GM12878 (cell line): ENCODE data around the gene CD99. TPM values are rescaled to one million over a fixed set of nuclear protein-coding genes. Genes with fewer than 3 reads are reported as not detected.

ENCODE experiments used
- CEBPB ChIP-seq, 2 experiments: fragments of 150-350 bp in 1 of 2; IDR thresholded peaks; 2 replicates each; pipeline ENCODE4 v1.6.1; 2012 to 2014; ENCODE audit warnings: low read depth in 2 of 2, low read length in 2 of 2, borderline replicate concordance in 1 of 2, inconsistent platforms in 1 of 2
- E4F1 ChIP-seq: fragments of 450-650 bp; IDR thresholded peaks from 2 replicates; pipeline ENCODE4 v1.6.1; 2018; ENCODE audit warnings: borderline replicate concordance, mild to moderate bottlenecking; ENCODE audit not compliant: partially characterized antibody
- ELK1 ChIP-seq: IDR thresholded peaks from 2 replicates; pipeline ENCODE4 v1.6.1; 2012; ENCODE audit warnings: low read depth, low read length, improper control_type of control experiment
- NR2F1 ChIP-seq: fragments of 450-650 bp; conservative IDR thresholded peaks from 2 replicates; pipeline ENCODE4 v1.6.1; 2017; ENCODE audit warnings: mild to moderate bottlenecking
- SP1 ChIP-seq: IDR thresholded peaks from one replicate; pipeline ENCODE4 v1.6.1; 2011; ENCODE audit warnings: low read depth, low read length
- ZNF687 ChIP-seq: fragments of 450-650 bp; IDR thresholded peaks from 2 replicates; pipeline ENCODE4 v1.6.1; 2017; ENCODE audit warnings: mild to moderate bottlenecking, moderate library complexity
- polyA plus RNA-seq, 11 experiments: library from polyadenylated mRNA; depleted of rRNA in 4 of 11; unstranded in 6 of 11; stranded (reverse) in 5 of 11; fragments of >200 nt; fragmentation: Nextera tagmentation in 4 of 11; fragmentation: Illumina TruSeq in 1 of 11; extraction: Ambion mirVana in 4 of 11; extraction: Trizol in 1 of 11; gene quantifications; 1 replicate in 1 of 11; 2 replicates in 10 of 11; pipeline versions ENCODE4 v1.2.1 to v1.2.3, GENCODE V29; 2011 to 2016; ENCODE audit warnings: inconsistent platforms in 2 of 11, missing spikeins in 2 of 11, low read depth in 1 of 11
- total RNA-seq, 4 experiments: library from RNA; depleted of rRNA in 3 of 4; stranded (reverse); fragments of >200 nt in 3 of 4; fragmentation: Illumina TruSeq in 1 of 4; extraction: Trizol in 1 of 4; gene quantifications; 2 replicates each; pipeline versions ENCODE4 v1.2.1 to v1.2.3, GENCODE V29; 2013 to 2021

The CD99 gene
- total and polyA plus RNA-seq, 10 of the 15 experiments (the other 5 are each of a cell fraction or from before 2014, with no cell fraction given), result 24.8 to 242 (median 158) TPM

- no peak for TF ChIP-seq ELK1
- no peak for TF ChIP-seq E4F1
- TF ChIP-seq SP1, result no peak
- no peak for TF ChIP-seq ZNF687
- TF ChIP-seq NR2F1, result no peak
- no peak for TF ChIP-seq CEBPB (IDR thresholded peaks at IDR 0.05; ENCODE audit: borderline replicate concordance in 1 of 2, low read depth in 2 of 2, low read length in 2 of 2)
Measured at GRCh38 chrX:2781226-2781571, 90.1 kb downstream of the CD99 start (continued).
